SJSA1 (cell line): ENCODE data around the gene RAD51B. TPM values are rescaled to one million over a fixed set of nuclear protein-coding genes. Genes with fewer than 3 reads are reported as not detected.
"Not testable (repeated sequence)": the region's sequence is repeated elsewhere in the genome, so short reads cannot be mapped to it uniquely, and the experiment has no call there.

Source experiments
- DNase-seq, 2 experiments: peaks; one replicate each; pipeline ENCODE4 v3.0.0-alpha.2; 2015 to 2020; ENCODE audit warnings: low spot score in 2 of 2, low read depth in 1 of 2
- H3K27ac ChIP-seq: fragments of 250-450 bp; sonication (Bioruptor Pico); 2 replicates; pipeline ENCODE4 v1.5.1; 2020; ENCODE audit warnings: mild to moderate bottlenecking, moderate library complexity
- H3K27me3 ChIP-seq: fragments of 250-450 bp; sonication (Bioruptor Pico); replicated peaks from 2 replicates; pipeline ENCODE4 v1.5.1; 2020; ENCODE audit warnings: mild to moderate bottlenecking, moderate library complexity
- H3K36me3 ChIP-seq: fragments of 250-450 bp; sonication (Bioruptor Pico); 2 replicates; pipeline ENCODE4 v1.5.1; 2020; ENCODE audit warnings: mild to moderate bottlenecking
- H3K4me1 ChIP-seq: fragments of 250-450 bp; sonication (Bioruptor Pico); replicated peaks from 2 replicates; pipeline ENCODE4 v1.6.1; 2021; ENCODE audit warnings: mild to moderate bottlenecking
- H3K4me3 ChIP-seq: fragments of 250-450 bp; sonication (Bioruptor Pico); 2 replicates; pipeline ENCODE4 v1.5.1; 2020; ENCODE audit warnings: mild to moderate bottlenecking
- H3K9me3 ChIP-seq: fragments of 250-450 bp; sonication (Bioruptor Pico); replicated peaks from 2 replicates; pipeline ENCODE4 v1.5.1; 2020; ENCODE audit warnings: mild to moderate bottlenecking
- total RNA-seq: library from RNA; depleted of rRNA; stranded (reverse); fragments of >200 nt; shearing (Covaris generic); gene quantifications from 2 replicates; pipeline ENCODE4 v1.2.3, GENCODE V29; 2014

RAD51B gene
- total RNA-seq, 1 experiment from 2014 or later, result 4.7 TPM

- peaks cover 32% of the 10 kb centered on the region for H3K4me1 ChIP-seq
- H3K36me3 ChIP-seq, result no peaks in the 10 kb centered on the region
- H3K4me3 ChIP-seq, result no peak overlapping the region
- H3K27me3 ChIP-seq, result no peaks in the 10 kb centered on the region
- DNase-seq, result no peak
- H3K9me3 ChIP-seq, result no peaks in the 10 kb centered on the region
- no peak overlapping the region for H3K27ac ChIP-seq
Observed at GRCh38 chr14:68254669-68255527, 435.3 kb downstream of the RAD51B start.

DNA sequence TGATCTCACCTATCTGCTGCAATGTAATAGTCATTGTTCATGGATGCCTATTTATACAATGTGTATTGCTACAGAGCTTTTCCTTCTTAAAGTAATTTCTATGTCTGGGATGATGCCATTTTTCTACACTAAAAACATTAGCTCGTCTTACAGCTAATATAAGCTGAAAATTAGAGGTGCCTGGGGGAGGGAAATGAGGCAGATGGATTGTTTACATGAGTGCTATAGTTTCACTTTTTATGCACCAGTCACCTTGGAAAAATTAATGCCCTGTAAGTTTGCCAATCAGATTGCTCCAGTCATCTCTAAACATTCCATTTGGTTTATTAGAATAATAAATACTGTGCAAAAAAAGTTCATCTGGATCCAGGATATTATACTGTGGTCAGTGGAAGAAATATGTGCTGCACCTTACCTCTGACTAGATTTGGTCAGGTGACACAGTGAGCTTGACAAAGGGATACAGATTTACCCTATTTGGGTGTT lies 436.2 kb downstream of the RAD51B start:
- peaks cover 24% of the 10 kb centered on the region for H3K4me1 ChIP-seq
- no peak overlapping the region for H3K4me3 ChIP-seq
- no peaks in the 10 kb centered on the region for H3K27me3 ChIP-seq
- no peak for DNase-seq
- H3K9me3 ChIP-seq, result no peaks in the 10 kb centered on the region
- no peak overlapping the region for H3K27ac ChIP-seq
- H3K36me3 ChIP-seq, result no peaks in the 10 kb centered on the region

GRCh38 chr14:68257969-68258368 lies 438.4 kb downstream of the RAD51B start:
- Histone ChIP-seq H3K36me3 (no peaks in the 10 kb centered on the region), H3K27ac (no peak overlapping the region), H3K4me1 (peaks cover 20% of the 10 kb centered on the region), H3K9me3 (no peaks in the 10 kb centered on the region), H3K27me3 (no peaks in the 10 kb centered on the region), H3K4me3 (no peak overlapping the region)
- no peak for DNase-seq

DNA sequence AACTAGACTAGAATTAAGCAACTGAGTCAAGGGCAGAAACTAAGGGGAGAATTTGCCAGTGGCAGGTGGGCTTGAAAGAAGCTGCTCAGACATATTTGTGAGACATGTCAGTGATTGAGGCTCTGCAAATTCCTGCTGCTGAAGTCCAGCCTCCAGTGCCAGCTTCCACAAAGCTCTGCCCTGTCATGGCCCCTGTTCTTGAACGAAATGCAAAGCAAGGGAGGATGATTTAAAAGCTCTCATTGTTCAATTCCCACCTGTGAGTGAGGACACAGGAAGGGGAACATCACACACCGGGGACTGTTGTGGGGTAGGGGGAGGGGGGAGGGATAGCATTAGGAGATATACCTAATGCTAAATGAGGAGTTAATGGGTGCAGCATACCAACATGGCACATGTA lies 439.4 kb downstream of the RAD51B start:
- not testable (repeated sequence) for H3K4me3 ChIP-seq, DNase-seq, H3K27me3 ChIP-seq, H3K36me3 ChIP-seq, H3K9me3 ChIP-seq, H3K27ac ChIP-seq
- H3K4me1 ChIP-seq, result peaks cover 15% of the 10 kb centered on the region

GRCh38 chr14:68260121-68260520 lies 440.5 kb downstream of the RAD51B start:
- Histone ChIP-seq H3K9me3 (no peaks in the 10 kb centered on the region), H3K27me3 (no peaks in the 10 kb centered on the region), H3K4me1 (peaks cover 10% of the 10 kb centered on the region), H3K36me3 (no peaks in the 10 kb centered on the region), H3K27ac (no peak overlapping the region), H3K4me3 (no peak overlapping the region)
- no peak for DNase-seq

DNA sequence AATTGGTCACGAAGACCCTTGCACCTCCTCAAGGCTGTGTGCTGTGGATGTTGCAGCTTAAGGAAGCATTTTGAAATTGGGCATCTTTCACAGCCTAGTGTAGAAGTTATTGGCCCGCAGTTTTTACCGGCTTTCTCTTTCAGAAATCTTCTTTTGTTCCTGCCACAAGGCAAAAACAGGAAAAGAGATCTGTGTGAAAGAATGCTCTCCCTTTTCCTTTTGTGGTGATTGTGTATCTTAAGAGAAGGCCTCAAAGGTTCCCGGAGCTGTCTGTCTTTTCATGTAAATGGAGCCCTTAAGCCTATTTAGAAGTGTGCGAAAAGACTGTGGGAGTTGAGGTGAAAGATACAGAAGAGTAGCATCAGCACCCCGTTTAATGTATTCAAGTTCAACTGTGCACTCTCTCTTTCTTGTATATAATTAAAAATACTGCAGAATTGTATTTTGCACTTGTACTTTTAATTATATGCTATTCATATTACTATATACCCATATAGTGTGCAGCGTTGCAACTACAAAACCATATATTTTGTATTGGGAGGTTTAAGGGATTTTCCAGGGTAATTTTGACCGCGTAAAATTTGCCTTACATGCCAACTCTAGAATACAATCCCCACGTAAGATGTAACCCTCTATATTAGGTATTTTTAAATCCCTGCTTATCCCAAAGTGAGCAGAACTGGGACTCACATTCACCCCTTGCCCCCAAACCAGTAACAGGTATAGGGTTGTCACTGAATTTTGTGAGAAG lies 441.7 kb downstream of the RAD51B start:
- Histone ChIP-seq H3K4me3 (no peak overlapping the region), H3K27me3 (no peaks in the 10 kb centered on the region), H3K4me1 (no peaks in the 10 kb centered on the region; the same call in 1 of the 2 replicates), H3K27ac (no peak overlapping the region), H3K36me3 (no peaks in the 10 kb centered on the region), H3K9me3 (no peaks in the 10 kb centered on the region)
- no peak for DNase-seq

- no peak for DNase-seq
- no peaks in the 10 kb centered on the region for H3K27me3 ChIP-seq
- no peaks in the 10 kb centered on the region for H3K4me1 ChIP-seq
- H3K4me3 ChIP-seq, result no peak overlapping the region
- H3K36me3 ChIP-seq, result no peaks in the 10 kb centered on the region
- no peaks in the 10 kb centered on the region for H3K9me3 ChIP-seq
- H3K27ac ChIP-seq, result no peak overlapping the region
Observed at GRCh38 chr14:68262567-68262966, 443.0 kb downstream of the RAD51B start.

DNA sequence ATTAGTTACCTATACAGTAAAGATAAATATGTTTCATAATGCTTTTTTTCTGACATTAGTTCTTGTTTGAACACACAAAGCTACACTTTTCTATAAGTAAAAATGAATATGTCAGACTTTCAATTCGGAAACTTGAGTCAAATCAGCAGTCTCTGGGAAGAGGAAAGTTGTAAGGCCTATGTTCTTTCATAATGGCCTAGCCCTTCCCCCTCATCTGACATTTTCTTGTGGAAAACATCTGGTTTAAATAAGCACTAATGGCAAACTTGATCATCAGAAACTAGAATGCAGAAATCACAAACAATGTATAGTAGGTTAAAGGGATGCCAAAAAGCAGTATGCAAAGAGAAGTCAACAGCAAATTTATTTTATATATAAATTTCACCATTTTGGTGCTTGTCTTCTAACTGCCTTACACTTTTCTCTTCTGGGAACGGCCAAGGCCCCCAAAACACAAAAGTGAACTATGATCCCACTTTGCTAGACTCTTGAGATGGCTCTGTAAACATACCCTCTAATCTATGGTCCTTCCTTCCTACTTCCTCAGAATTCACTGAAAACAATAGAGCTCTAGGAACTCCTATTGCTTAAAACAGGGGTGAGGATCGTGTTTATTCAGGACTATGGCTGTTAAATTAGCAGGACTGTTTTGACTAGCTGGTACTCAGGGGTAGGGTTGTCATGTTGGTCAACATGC lies 444.1 kb downstream of the RAD51B start:
- Histone ChIP-seq H3K4me3 (no peak overlapping the region), H3K4me1 (no peaks in the 10 kb centered on the region), H3K36me3 (no peaks in the 10 kb centered on the region), H3K27ac (no peak overlapping the region), H3K27me3 (no peaks in the 10 kb centered on the region), H3K9me3 (no peaks in the 10 kb centered on the region)
- no peak for DNase-seq

GRCh38 chr14:68264260-68264569 lies 444.6 kb downstream of the RAD51B start:
- DNase-seq, result no peak
- H3K36me3 ChIP-seq, result no peaks in the 10 kb centered on the region

GRCh38 chr14:68266998-68267397 lies 447.4 kb downstream of the RAD51B start:
- Histone ChIP-seq H3K36me3 (no peaks in the 10 kb centered on the region), H3K4me3 (no peak overlapping the region), H3K27me3 (no peaks in the 10 kb centered on the region), H3K9me3 (no peaks in the 10 kb centered on the region), H3K4me1 (no peaks in the 10 kb centered on the region), H3K27ac (no peak overlapping the region)
- DNase-seq, result no peak

More at GRCh38 chr14:68264260-68264569, 444.6 kb downstream of the RAD51B start:
- no peaks in the 10 kb centered on the region for H3K27me3 ChIP-seq
- no peak overlapping the region for H3K4me3 ChIP-seq
- H3K9me3 ChIP-seq, result no peaks in the 10 kb centered on the region
- H3K4me1 ChIP-seq, result no peaks in the 10 kb centered on the region
- no peak overlapping the region for H3K27ac ChIP-seq

- Histone ChIP-seq H3K4me3 (no peak overlapping the region), H3K36me3 (no peaks in the 10 kb centered on the region)
Observed at GRCh38 chr14:68268197-68268596, 448.6 kb downstream of the RAD51B start.

GRCh38 chr14:68268719-68269118 lies 449.1 kb downstream of the RAD51B start:
- Histone ChIP-seq H3K27me3 (no peaks in the 10 kb centered on the region), H3K4me1 (no peaks in the 10 kb centered on the region), H3K9me3 (no peaks in the 10 kb centered on the region), H3K27ac (no peak overlapping the region), H3K4me3 (no peak overlapping the region), H3K36me3 (no peaks in the 10 kb centered on the region)
- no peak for DNase-seq

More at GRCh38 chr14:68268197-68268596, 448.6 kb downstream of the RAD51B start:
- Histone ChIP-seq H3K27ac (no peak overlapping the region), H3K9me3 (no peaks in the 10 kb centered on the region), H3K27me3 (no peaks in the 10 kb centered on the region), H3K4me1 (no peaks in the 10 kb centered on the region)
- DNase-seq, result no peak

GRCh38 chr14:68269136-68269927 lies 449.8 kb downstream of the RAD51B start:
- no peak for DNase-seq
- H3K4me3 ChIP-seq, result no peak overlapping the region
- H3K27ac ChIP-seq, result no peak overlapping the region
- no peaks in the 10 kb centered on the region for H3K9me3 ChIP-seq
- no peaks in the 10 kb centered on the region for H3K27me3 ChIP-seq
- H3K36me3 ChIP-seq, result no peaks in the 10 kb centered on the region
- no peaks in the 10 kb centered on the region for H3K4me1 ChIP-seq
